ENCODE measurements around the gene GUK1. TPM values are rescaled to one million over a fixed set of nuclear protein-coding genes. Genes with fewer than 3 reads are reported as not detected.

The GUK1 gene
- total and polyA plus RNA-seq, 4 donors: 158 to 476 (median 307) TPM

- H3K9ac ChIP-seq (ENCODE audit: insufficient read depth in 1 of 2, low read length in 2 of 2): no peak overlapping the region
- no peak overlapping the region for H3K27ac ChIP-seq (ENCODE audit: low read depth in 1 of 2, low read length in 1 of 2)
- DNase-seq (no peak), ATAC-seq (ENCODE audit: insufficient read depth, low FRiP score) (no peak)
- H3K36me3 ChIP-seq (ENCODE audit: control insufficient read depth in 4 of 4, insufficient read depth in 4 of 4, low read length in 4 of 4): peaks cover 0 to 45% (median 3%) of the 10 kb centered on the region in 4 donors
- H3K9me3 ChIP-seq (ENCODE audit: control insufficient read depth in 4 of 4, insufficient read depth in 3 of 4, low read length in 3 of 4): no peaks in the 10 kb centered on the region
- WGBS, 2 donors: 86 to 91% methylated on average over 12 of the region's 12 CpGs
- TF ChIP-seq CTCF (IDR thresholded peaks at IDR 0.05; ENCODE audit: control extremely low read depth, extremely low read depth): no peak
- peaks cover 0 to 43% (median 6%) of the 10 kb centered on the region in 5 donors for H3K4me1 ChIP-seq (ENCODE audit: control insufficient read depth in 5 of 5, insufficient read depth in 5 of 5, low read length in 5 of 5)
- no peak overlapping the region for H3K4me3 ChIP-seq
- no peaks in the 10 kb centered on the region for H3K27me3 ChIP-seq (ENCODE audit: control insufficient read depth in 3 of 3, insufficient read depth in 3 of 3, low read length in 2 of 3)
These were observed 3.6 kb downstream of the GUK1 start for GRCh38 chr1:228143480-228144192.

GRCh38 chr1:228144193-228144992, 4.3 kb downstream of the GUK1 start:
- peaks cover 0 to 52% (median 3%) of the 10 kb centered on the region in 4 donors for H3K36me3 ChIP-seq (ENCODE audit: control insufficient read depth in 4 of 4, insufficient read depth in 4 of 4, low read length in 4 of 4)
- H3K9me3 ChIP-seq (ENCODE audit: control insufficient read depth in 4 of 4, insufficient read depth in 3 of 4, low read length in 3 of 4): no peaks in the 10 kb centered on the region
- H3K27ac ChIP-seq (ENCODE audit: low read depth in 1 of 2, low read length in 1 of 2): no peak overlapping the region
- WGBS, 2 donors: 85 to 87% methylated on average over 16 of the region's 16 CpGs
- H3K4me3 ChIP-seq: no peak overlapping the region
- ATAC-seq (ENCODE audit: insufficient read depth, low FRiP score) (no peak), DNase-seq (no peak)
- H3K27me3 ChIP-seq (ENCODE audit: control insufficient read depth in 3 of 3, insufficient read depth in 3 of 3, low read length in 2 of 3): no peaks in the 10 kb centered on the region
- H3K9ac ChIP-seq (ENCODE audit: insufficient read depth in 1 of 2, low read length in 2 of 2): no peak overlapping the region
- H3K4me1 ChIP-seq (ENCODE audit: control insufficient read depth in 5 of 5, insufficient read depth in 5 of 5, low read length in 5 of 5): peaks cover 0 to 49% (median 12%) of the 10 kb centered on the region in 5 donors
- no peak for TF ChIP-seq CTCF (IDR thresholded peaks at IDR 0.05; ENCODE audit: control extremely low read depth, extremely low read depth)

- no peak for TF ChIP-seq CTCF (IDR thresholded peaks at IDR 0.05; ENCODE audit: control extremely low read depth, extremely low read depth)
- ATAC-seq (ENCODE audit: insufficient read depth, low FRiP score) (no peak), DNase-seq (no peak)
- peak overlapping the region in 1 of 2 donors; percentile 4 for H3K27ac ChIP-seq (ENCODE audit: low read depth in 1 of 2, low read length in 1 of 2)
- H3K4me1 ChIP-seq (ENCODE audit: control insufficient read depth in 5 of 5, insufficient read depth in 5 of 5, low read length in 5 of 5): peaks cover 0 to 50% (median 18%) of the 10 kb centered on the region in 5 donors
- no peak overlapping the region for H3K9ac ChIP-seq (ENCODE audit: insufficient read depth in 1 of 2, low read length in 2 of 2)
- no peaks in the 10 kb centered on the region for H3K9me3 ChIP-seq (ENCODE audit: control insufficient read depth in 4 of 4, insufficient read depth in 3 of 4, low read length in 3 of 4)
- no peaks in the 10 kb centered on the region for H3K27me3 ChIP-seq (ENCODE audit: control insufficient read depth in 3 of 3, insufficient read depth in 3 of 3, low read length in 2 of 3)
- no peak overlapping the region for H3K4me3 ChIP-seq
- 91% methylated on average over 8 of the region's 8 CpGs for WGBS, 2 donors
- peaks cover 0 to 54% (median 3%) of the 10 kb centered on the region in 4 donors for H3K36me3 ChIP-seq (ENCODE audit: control insufficient read depth in 4 of 4, insufficient read depth in 4 of 4, low read length in 4 of 4)
These were observed 4.9 kb downstream of the GUK1 start for GRCh38 chr1:228144993-228145343.
